Measurements from ENCODE around the gene KCNJ6.
A peak's percentile ranks its signal among the peaks of the same experiment; 100 is the strongest.

KCNJ6 gene

GRCh38 chr21:37700641-37701202 is 215.5 kb downstream of the KCNJ6 start:
- Histone ChIP-seq H3K36me3 (replicated peaks) (no peaks in the 10 kb centered on the region), H3K4me3 (ENCODE audit: low read depth, low read length) (no peak overlapping the region), H3K27ac (no peak overlapping the region), H3K27me3 (replicated peaks) (peaks cover 4% of the 10 kb centered on the region)
- peak; percentile 88 for TF ChIP-seq CTCF (IDR thresholded peaks at IDR 0.05; ENCODE audit: low read depth, low read length, missing control alignments)
- DNase-seq = peak; percentile 61
- in situ Hi-C loops (cut with HindIII; ENCODE audit: low pct_ligation_motif_present, low sequenced_read_pairs) = no loop called here

GRCh38 chr21:37699024-37699775 is 217.1 kb downstream of the KCNJ6 start:
- Histone ChIP-seq H3K27ac (no peak overlapping the region), H3K36me3 (replicated peaks) (no peaks in the 10 kb centered on the region), H3K27me3 (replicated peaks) (peaks cover 7% of the 10 kb centered on the region), H3K4me3 (ENCODE audit: low read depth, low read length) (no peak overlapping the region)
- no peak for DNase-seq
- TF ChIP-seq CTCF (IDR thresholded peaks at IDR 0.05; ENCODE audit: low read depth, low read length, missing control alignments) = no peak
- in situ Hi-C loops (cut with HindIII; ENCODE audit: low pct_ligation_motif_present, low sequenced_read_pairs) = no loop called here

- in situ Hi-C loops (cut with HindIII; ENCODE audit: low pct_ligation_motif_present, low sequenced_read_pairs) = no loop called here
- Histone ChIP-seq H3K4me3 (ENCODE audit: low read depth, low read length) (no peak overlapping the region), H3K27me3 (replicated peaks) (peaks cover 7% of the 10 kb centered on the region), H3K27ac (no peak overlapping the region), H3K36me3 (replicated peaks) (no peaks in the 10 kb centered on the region)
- DNase-seq = no peak
- TF ChIP-seq CTCF (IDR thresholded peaks at IDR 0.05; ENCODE audit: low read depth, low read length, missing control alignments) = no peak
These were observed 219.3 kb downstream of the KCNJ6 start for GRCh38 chr21:37696936-37697335.

GRCh38 chr21:37695111-37695510 is 221.1 kb downstream of the KCNJ6 start:
- TF ChIP-seq CTCF (IDR thresholded peaks at IDR 0.05; ENCODE audit: low read depth, low read length, missing control alignments) = no peak
- in situ Hi-C loops (cut with HindIII; ENCODE audit: low pct_ligation_motif_present, low sequenced_read_pairs) = no loop called here
- DNase-seq = no peak
- no peak overlapping the region for H3K27ac ChIP-seq
- H3K4me3 ChIP-seq (ENCODE audit: low read depth, low read length) = no peak overlapping the region
- H3K27me3 ChIP-seq (replicated peaks) = peaks cover 7% of the 10 kb centered on the region
- H3K36me3 ChIP-seq (replicated peaks) = no peaks in the 10 kb centered on the region

GRCh38 chr21:37688952-37689659 is 227.2 kb downstream of the KCNJ6 start:
- no peak overlapping the region for H3K4me3 ChIP-seq (ENCODE audit: low read depth, low read length)
- in situ Hi-C loops (cut with HindIII; ENCODE audit: low pct_ligation_motif_present, low sequenced_read_pairs) = no loop called here
- no peaks in the 10 kb centered on the region for H3K36me3 ChIP-seq (replicated peaks)
- TF ChIP-seq CTCF (IDR thresholded peaks at IDR 0.05; ENCODE audit: low read depth, low read length, missing control alignments) = no peak
- no peaks in the 10 kb centered on the region for H3K27me3 ChIP-seq (replicated peaks)
- H3K27ac ChIP-seq = no peak overlapping the region
- no peak for DNase-seq
